IMR-90 (cell line): Measurements from ENCODE around the gene SAMD10. TPM values are rescaled to one million over a fixed set of nuclear protein-coding genes. Genes with fewer than 3 reads are reported as not detected.

Experiments used
- ATAC-seq: fragments of 200-7000 bp; cut with Tn5 transposase; 2 replicates; pipeline ENCODE4 v1.9.1; 2020; ENCODE audit warnings: low read depth, mild to moderate bottlenecking, moderate library complexity
- BruUV-seq: library from RNA; stranded (reverse); fragments of 400-500 nt; replicated peaks from 2 replicates; lab custom pipeline; 2021; lab: Mats Ljungman, UMichigan
- CTCF ChIA-PET: fragments of 300-600 bp; formaldehyde crosslinking; extraction: SDS; loops from one replicate; lab custom pipeline; 2021; ENCODE audit warnings: antibody characterized with exemption; lab: Yijun Ruan, JAX
- POLR2A ChIA-PET: fragments of 300-600 bp; sonication (Branson Sonifier 250); formaldehyde crosslinking; loops from one replicate; lab custom pipeline; 2022; ENCODE audit warnings: antibody characterized with exemption; ENCODE audit not compliant: unreplicated experiment; lab: Charles Lee
- DNase-seq: peaks from one replicate; pipeline ENCODE4 v3.0.0; 2013
- H2AFZ ChIP-seq: replicated peaks from 2 replicates; pipeline ENCODE3; 2013; ENCODE audit warnings: low read length, mild to moderate bottlenecking; ENCODE audit not compliant: poor library complexity
- H2AK5ac ChIP-seq: 2 replicates; pipeline ENCODE4 v1.6.1; 2013; ENCODE audit warnings: low read depth, low read length, inconsistent platforms
- H2AK9ac ChIP-seq: replicated peaks from 2 replicates; pipeline ENCODE3; 2013; ENCODE audit warnings: mild to moderate bottlenecking, low read depth, low read length, moderate library complexity; ENCODE audit not compliant: poor library complexity
- H2BK120ac ChIP-seq: 2 replicates; pipeline ENCODE4 v1.6.1; 2013; ENCODE audit warnings: low read depth, low read length, inconsistent platforms
- H2BK15ac ChIP-seq: 3 replicates; pipeline ENCODE4 v1.6.1; 2013; ENCODE audit warnings: low read depth, low read length, inconsistent platforms
- H2BK20ac ChIP-seq: 2 replicates; pipeline ENCODE4 v1.6.1; 2013; ENCODE audit warnings: low read depth, mild to moderate bottlenecking, inconsistent platforms, low read length, moderate library complexity
- H2BK5ac ChIP-seq: 2 replicates; pipeline ENCODE4 v1.6.1; 2013; ENCODE audit warnings: mild to moderate bottlenecking, low read depth, low read length, inconsistent platforms; ENCODE audit not compliant: poor library complexity, severe bottlenecking
- H3K14ac ChIP-seq: replicated peaks from 2 replicates; pipeline ENCODE4 v1.6.1; 2013; ENCODE audit warnings: low read depth, low read length, inconsistent platforms
- H3K18ac ChIP-seq: 2 replicates; pipeline ENCODE4 v1.6.1; 2013; ENCODE audit warnings: low read depth, low read length, control low read depth
- H3K23ac ChIP-seq: 2 replicates; pipeline ENCODE4 v1.6.1; 2013; ENCODE audit warnings: low read depth, low read length, inconsistent platforms
- H3K27ac ChIP-seq: 2 replicates; pipeline ENCODE4 v1.5.1; 2013; ENCODE audit warnings: mild to moderate bottlenecking, control low read depth, low read length; ENCODE audit not compliant: insufficient read depth
- H3K27me3 ChIP-seq: 2 replicates; pipeline ENCODE4 v1.6.1; 2013; ENCODE audit warnings: low read length; ENCODE audit not compliant: control insufficient read depth, insufficient read depth
- H3K36me3 ChIP-seq: 2 replicates; pipeline ENCODE4 v1.6.1; 2013; ENCODE audit warnings: low read length, mixed read lengths; ENCODE audit not compliant: control insufficient read depth, insufficient read depth
- H3K4ac ChIP-seq: 2 replicates; pipeline ENCODE4 v1.6.1; 2013; ENCODE audit warnings: low read depth, low read length, inconsistent platforms
- H3K4me1 ChIP-seq: 2 replicates; pipeline ENCODE4 v1.6.1; 2013; ENCODE audit warnings: low read length, mixed read lengths; ENCODE audit not compliant: control insufficient read depth, insufficient read depth
- H3K4me2 ChIP-seq: 2 replicates; pipeline ENCODE4 v1.6.1; 2013; ENCODE audit warnings: low read depth, mild to moderate bottlenecking, control low read depth, low read length, moderate library complexity
- H3K4me3 ChIP-seq: 2 replicates; pipeline ENCODE4 v1.5.1; 2013; ENCODE audit warnings: low read depth, mild to moderate bottlenecking, control low read depth, low read length, moderate library complexity; ENCODE audit not compliant: insufficient read depth
- H3K56ac ChIP-seq: 2 replicates; pipeline ENCODE4 v1.6.1; 2013; ENCODE audit warnings: low read length, inconsistent platforms; ENCODE audit not compliant: insufficient read depth; ENCODE audit errors: extremely low read depth
- H3K79me1 ChIP-seq, 2 experiments: 2 replicates each; pipeline ENCODE4 v1.6.1; 2013; ENCODE audit warnings: low read length in 2 of 2, inconsistent platforms in 1 of 2, low read depth in 1 of 2
- H3K9ac ChIP-seq: 2 replicates; pipeline ENCODE4 v1.6.1; 2013; ENCODE audit warnings: low read depth, low read length, control low read depth
- H3K9me1 ChIP-seq: 2 replicates; pipeline ENCODE4 v1.6.1; 2013; ENCODE audit warnings: low read length, inconsistent platforms; ENCODE audit not compliant: insufficient read depth
- H3K9me3 ChIP-seq: 2 replicates; pipeline ENCODE4 v1.6.1; 2013; ENCODE audit warnings: low read length; ENCODE audit not compliant: control insufficient read depth, insufficient read depth
- H4K20me1 ChIP-seq: 2 replicates; pipeline ENCODE4 v1.6.1; 2013; ENCODE audit warnings: low read length, inconsistent platforms; ENCODE audit not compliant: insufficient read depth
- H4K5ac ChIP-seq: 2 replicates; pipeline ENCODE4 v1.6.1; 2013; ENCODE audit warnings: mild to moderate bottlenecking, low read depth, low read length, control low read depth
- H4K8ac ChIP-seq, 2 experiments: 2 replicates each; pipeline ENCODE4 v1.6.1; 2013; ENCODE audit warnings: low read depth in 2 of 2, low read length in 2 of 2, control low read depth in 1 of 2, inconsistent platforms in 1 of 2
- H4K91ac ChIP-seq: 2 replicates; pipeline ENCODE4 v1.6.1; 2013; ENCODE audit warnings: low read depth, low read length, inconsistent platforms; ENCODE audit not compliant: insufficient read depth
- RAD21 ChIP-seq: IDR thresholded peaks from 2 replicates; pipeline ENCODE4 v1.6.1; 2012; ENCODE audit warnings: low read length, improper control_type of control experiment
- WGBS, 2 experiments: methylation state at CpG; one replicate each; pipeline versions ENCODE4 v1.1.5 to v1.1.7; 2013; ENCODE audit warnings: missing lambda C conversion rate in 2 of 2; ENCODE audit not compliant: insufficient read length in 1 of 2; ENCODE audit errors: extremely low coverage in 2 of 2; 5-methylcytosine and 5-hydroxymethylcytosine counted together
- dilution Hi-C: fragments of 300-500 bp; cut with HindIII; formaldehyde crosslinking; loops from one replicate; pipeline ENCODE4 v1.14.3; 2018; ENCODE audit warnings: low sequenced_read_pairs; ENCODE audit not compliant: unreplicated experiment
- in situ Hi-C: fragments of 300-500 bp; cut with MboI; formaldehyde crosslinking; loops from 3 replicates; pipeline ENCODE4 v1.14.3; 2019; ENCODE audit warnings: low sequenced_read_pairs, inconsistent platforms, mixed read lengths
- intact Hi-C: fragments of 100-400 bp; cut with micrococcal nuclease; formaldehyde crosslinking; loops from 2 replicates; pipeline ENCODE4 v1.10.0; 2022
- microRNA-seq, 2 experiments: library from miRNA; stranded (forward) in 1 of 2; unstranded in 1 of 2; fragments of 10-50 nt in 1 of 2; fragments of <30 nt in 1 of 2; gene quantifications in 1 of 2; microRNA quantifications in 1 of 2; one replicate each; pipeline versions ENCODE3 to v1.1.0; 2013 to 2020; ENCODE audit not compliant: insufficient read depth in 1 of 2, insufficient read length in 1 of 2, unreplicated experiment in 1 of 2
- polyA plus RNA-seq, 3 experiments: library from polyadenylated mRNA; depleted of rRNA; stranded (reverse); fragments of >200 nt; gene quantifications; 2 replicates each; pipeline ENCODE4 v1.2.3, GENCODE V29; 2012; ENCODE audit warnings: low replicate concordance in 1 of 3
- small RNA-seq, 5 experiments: library from RNA; depleted of rRNA; stranded (forward); fragments of <200 nt; gene quantifications; one replicate each; pipeline ENCODE3, GENCODE V24; 2012
- total RNA-seq: library from RNA; depleted of rRNA; stranded (reverse); fragments of >200 nt; gene quantifications from 2 replicates; pipeline ENCODE4 v1.2.3, GENCODE V29; 2012; rRNA removed

The SAMD10 gene
- total and polyA plus RNA-seq, 2 of the 4 experiments (the other 2 are of a cell fraction) = 0.54 to 4.1 TPM

GRCh38 chr20:63924241-63924640, 55.2 kb downstream of the SAMD10 start:
- Histone ChIP-seq H3K4me3 (no peak overlapping the region), H2BK20ac (no peak overlapping the region), H3K27me3 (no peaks in the 10 kb centered on the region), H3K27ac (no peak overlapping the region), H3K4me2 (no peak overlapping the region), H2BK5ac (no peak overlapping the region), H3K14ac (no peak overlapping the region), H3K18ac (no peak overlapping the region), H2AFZ (no peak overlapping the region), H3K4me1 (no peaks in the 10 kb centered on the region), H2BK15ac (no peak overlapping the region), H3K79me1 (peaks cover 30 to 74% of the 10 kb centered on the region in 2 experiments), H3K23ac (no peak overlapping the region), H2AK5ac (no peak overlapping the region), H4K91ac (no peak overlapping the region), H3K36me3 (peaks cover 26% of the 10 kb centered on the region), H2AK9ac (no peak overlapping the region), H4K8ac (no peak overlapping the region), H3K9me1 (no peaks in the 10 kb centered on the region), H4K5ac (no peak overlapping the region), H3K9ac (no peak overlapping the region), H2BK120ac (no peak overlapping the region), H4K20me1 (peaks cover 79% of the 10 kb centered on the region), H3K4ac (no peak overlapping the region), H3K56ac (no peak overlapping the region), H3K9me3 (no peaks in the 10 kb centered on the region)
- ChIA-PET CTCF (no interaction called here), POLR2A (no interaction called here)
- DNase-seq (no peak), ATAC-seq (no peak)
- no CpG with 5 or more reads among the region's 9 CpGs for WGBS, 2 experiments
- TF ChIP-seq RAD21 = no peak
- intact Hi-C loops (no loop called here), in situ Hi-C loops (no loop called here), dilution Hi-C loops (no loop called here)
- BruUV-seq = no TSS peak

Small RNA genes lying within 50 kb of the gene (microRNA-seq; reads per million reads assigned to microRNA genes)
- gene MIR1914 (ENCODE audit: unreplicated experiment) (1.1 reads per million), gene MIR647 (ENCODE audit: insufficient read depth in 1 of 2, insufficient read length in 1 of 2, unreplicated experiment in 1 of 2) (0 reads per million in 2 experiments)

Small RNA genes lying within 50 kb of the gene (small RNA-seq; reads per million reads assigned to genes)
- 0 reads per million in 5 experiments for gene MIR647

Other genes with a start within 250 kb of the SAMD10 start
- 0.28 and 0.36 TPM in 2 replicates for gene LIME1, start 243.0 kb downstream of the SAMD10 start, total RNA-seq
- gene LIME1, start 243.0 kb downstream of the SAMD10 start, polyA plus RNA-seq (2012; rRNA removed) = 7.8 and 11.9 TPM in 2 replicates
- 5.0 and 8.1 TPM in 2 replicates for gene SLC2A4RG, start 239.9 kb downstream of the SAMD10 start, total RNA-seq
- gene SLC2A4RG, start 239.9 kb downstream of the SAMD10 start, polyA plus RNA-seq (2012; rRNA removed) = 50.3 and 71.4 TPM in 2 replicates
- 14.9 and 15.3 TPM in 2 replicates for gene ZBTB46, start 148.4 kb downstream of the SAMD10 start, total RNA-seq
- gene ZBTB46, start 148.4 kb downstream of the SAMD10 start, polyA plus RNA-seq (2012; rRNA removed) = 4.2 and 4.3 TPM in 2 replicates
- gene ABHD16B, start 118.1 kb downstream of the SAMD10 start, total RNA-seq = not detected in 2 replicates
- 0.05 TPM in 1 of 2 replicates, not detected in the other for gene ABHD16B, start 118.1 kb downstream of the SAMD10 start, polyA plus RNA-seq (2012; rRNA removed)
- gene TPD52L2, start 114.4 kb downstream of the SAMD10 start, total RNA-seq = 113 and 119 TPM in 2 replicates
- gene TPD52L2, start 114.4 kb downstream of the SAMD10 start, polyA plus RNA-seq (2012; rRNA removed) = 189 and 191 TPM in 2 replicates
- gene DNAJC5, start 84.5 kb downstream of the SAMD10 start, total RNA-seq = 45.2 and 46.9 TPM in 2 replicates
- 35.6 and 36.3 TPM in 2 replicates for gene DNAJC5, start 84.5 kb downstream of the SAMD10 start, polyA plus RNA-seq (2012; rRNA removed)
- gene UCKL1, start 23.2 kb downstream of the SAMD10 start, total RNA-seq = 16.7 and 18.3 TPM in 2 replicates
- gene UCKL1, start 23.2 kb downstream of the SAMD10 start, polyA plus RNA-seq (2012; rRNA removed) = 54.7 and 58.6 TPM in 2 replicates
- gene ZNF512B, start 9.7 kb downstream of the SAMD10 start, total RNA-seq = 6.4 and 6.5 TPM in 2 replicates
- gene ZNF512B, start 9.7 kb downstream of the SAMD10 start, polyA plus RNA-seq (2012; rRNA removed) = 15.6 and 15.9 TPM in 2 replicates
- gene PRPF6, start 1.5 kb upstream of the SAMD10 start, total RNA-seq = 68.6 and 71.3 TPM in 2 replicates
- gene PRPF6, start 1.5 kb upstream of the SAMD10 start, polyA plus RNA-seq (2012; rRNA removed) = 38.5 and 43.5 TPM in 2 replicates
- 0.18 and 0.28 TPM in 2 replicates for gene C20orf204, start 56.5 kb upstream of the SAMD10 start, total RNA-seq
- 0.09 and 0.11 TPM in 2 replicates for gene C20orf204, start 56.5 kb upstream of the SAMD10 start, polyA plus RNA-seq (2012; rRNA removed)
- not detected in 2 replicates for gene SOX18, start 70.0 kb upstream of the SAMD10 start, total RNA-seq
- gene SOX18, start 70.0 kb upstream of the SAMD10 start, polyA plus RNA-seq (2012; rRNA removed) = not detected in 2 replicates
- gene TCEA2, start 83.6 kb upstream of the SAMD10 start, total RNA-seq = 8.9 and 9.3 TPM in 2 replicates
- gene TCEA2, start 83.6 kb upstream of the SAMD10 start, polyA plus RNA-seq (2012; rRNA removed) = 28.9 and 30.0 TPM in 2 replicates
- 7.7 and 8.1 TPM in 2 replicates for gene RGS19, start 99.9 kb upstream of the SAMD10 start, total RNA-seq
- 17.5 and 21.5 TPM in 2 replicates for gene RGS19, start 99.9 kb upstream of the SAMD10 start, polyA plus RNA-seq (2012; rRNA removed)
- gene OPRL1, start 100.4 kb upstream of the SAMD10 start, total RNA-seq = 0.28 and 0.36 TPM in 2 replicates
- 1.1 and 1.2 TPM in 2 replicates for gene OPRL1, start 100.4 kb upstream of the SAMD10 start, polyA plus RNA-seq (2012; rRNA removed)
- gene LKAAEAR1, start 104.8 kb upstream of the SAMD10 start, total RNA-seq = not detected in 2 replicates
- gene LKAAEAR1, start 104.8 kb upstream of the SAMD10 start, polyA plus RNA-seq (2012; rRNA removed) = 0.16 and 0.21 TPM in 2 replicates
- not detected in 2 replicates for gene NPBWR2, start 127.9 kb upstream of the SAMD10 start, total RNA-seq
- not detected in 2 replicates for gene NPBWR2, start 127.9 kb upstream of the SAMD10 start, polyA plus RNA-seq (2012; rRNA removed)
- gene MYT1, start 184.8 kb upstream of the SAMD10 start, total RNA-seq = not detected in 2 replicates
- gene MYT1, start 184.8 kb upstream of the SAMD10 start, polyA plus RNA-seq (2012; rRNA removed) = not detected in 2 replicates